Kidney epithelial cell (primary cell): Measurements from ENCODE around the gene AKR1C1. TPM values are rescaled to one million over a fixed set of nuclear protein-coding genes. Genes with fewer than 3 reads are reported as not detected.
"Not testable (repeated sequence)": the region's sequence is repeated elsewhere in the genome, so short reads cannot be mapped to it uniquely, and the experiment has no call there.

ENCODE experiments used
- DNase-seq: peaks from one replicate; pipeline ENCODE4 v3.0.0-alpha.2; 2010; ENCODE audit warnings: low read depth
- H3K27me3 ChIP-seq: 2 replicates; pipeline ENCODE4 v1.6.0; 2011; ENCODE audit warnings: low read length; ENCODE audit not compliant: control insufficient read depth, insufficient read depth
- H3K36me3 ChIP-seq: 2 replicates; pipeline ENCODE4 v1.5.1; 2011; ENCODE audit warnings: low read length; ENCODE audit not compliant: control insufficient read depth, insufficient read depth
- H3K4me3 ChIP-seq: 2 replicates; pipeline ENCODE4 v1.5.1; 2011; ENCODE audit warnings: low read depth, mild to moderate bottlenecking, control low read depth, low read length
- CTCF ChIP-seq: IDR thresholded peaks from 2 replicates; pipeline ENCODE4 v1.5.1; 2011; ENCODE audit warnings: mild to moderate bottlenecking, moderate library complexity, low read length, control low read depth, inconsistent platforms; ENCODE audit not compliant: insufficient read depth, poor library complexity, severe bottlenecking
- total RNA-seq: library from RNA; depleted of rRNA; stranded (reverse); fragments of >200 nt; gene quantifications from 2 replicates; pipeline ENCODE4 v1.2.3, GENCODE V29; 2015

Gene AKR1C1
- total RNA-seq, 1 donor from 2014 or later, result 1.2 TPM

- not testable (repeated sequence) for H3K36me3 ChIP-seq
Measured at GRCh38 chr10:4969289-4969688, 6.1 kb downstream of the AKR1C1 start.

GRCh38 chr10:4970362-4970761 is 7.1 kb downstream of the AKR1C1 start:
- not testable (repeated sequence) for H3K36me3 ChIP-seq, H3K4me3 ChIP-seq, H3K27me3 ChIP-seq, DNase-seq

More at GRCh38 chr10:4969289-4969688, 6.1 kb downstream of the AKR1C1 start:
- H3K4me3 ChIP-seq, DNase-seq, H3K27me3 ChIP-seq: not testable (repeated sequence)

- not testable (repeated sequence) for H3K27me3 ChIP-seq, DNase-seq, H3K4me3 ChIP-seq, H3K36me3 ChIP-seq
Measured at GRCh38 chr10:4972369-4973142, 9.3 kb downstream of the AKR1C1 start.

- DNase-seq, H3K36me3 ChIP-seq, H3K4me3 ChIP-seq, H3K27me3 ChIP-seq: not testable (repeated sequence)
Measured at GRCh38 chr10:4973294-4973693, 10.1 kb downstream of the AKR1C1 start.

- not testable (repeated sequence) for DNase-seq, H3K27me3 ChIP-seq, H3K4me3 ChIP-seq, H3K36me3 ChIP-seq
Measured at GRCh38 chr10:4974400-4974799, 11.2 kb downstream of the AKR1C1 start.

- H3K36me3 ChIP-seq, result no peaks in the 10 kb centered on the region
- DNase-seq, result no peak
- H3K4me3 ChIP-seq, result no peak overlapping the region
- no peaks in the 10 kb centered on the region for H3K27me3 ChIP-seq
- TF ChIP-seq CTCF, result no peak
Measured at GRCh38 chr10:4977025-4977424, 13.8 kb downstream of the AKR1C1 start.

- no peak for DNase-seq
- H3K27me3 ChIP-seq, result no peaks in the 10 kb centered on the region
- TF ChIP-seq CTCF, result no peak
- H3K4me3 ChIP-seq, result no peak overlapping the region
- H3K36me3 ChIP-seq, result no peaks in the 10 kb centered on the region
Measured at GRCh38 chr10:4978870-4979269, 15.7 kb downstream of the AKR1C1 start.

- H3K36me3 ChIP-seq, result no peaks in the 10 kb centered on the region
- no peak for TF ChIP-seq CTCF
- DNase-seq, result no peak
- no peak overlapping the region for H3K4me3 ChIP-seq
- H3K27me3 ChIP-seq, result no peaks in the 10 kb centered on the region
Measured at GRCh38 chr10:4980793-4981192, 17.6 kb downstream of the AKR1C1 start.
